Naive thymus-derived CD4-positive, alpha-beta T cell (primary cell): ENCODE measurements around the gene TBX4. TPM values are rescaled to one million over a fixed set of nuclear protein-coding genes. Genes with fewer than 3 reads are reported as not detected.
"Not testable (repeated sequence)": the region's sequence is repeated elsewhere in the genome, so short reads cannot be mapped to it uniquely, and the experiment has no call there.

Source experiments
- ATAC-seq: fragments of 150-1000 bp; cut with Tn5 transposase; 2 replicates; pipeline ENCODE4 v1.10.0; 2021; ENCODE audit warnings: mild to moderate bottlenecking, moderate library complexity
- CTCF ChIA-PET: fragments of 350-600 bp; sonication (Branson Sonifier 250); formaldehyde crosslinking; loops from one replicate; lab custom pipeline; 2021; ENCODE audit warnings: antibody characterized with exemption; lab: Charles Lee
- POLR2A ChIA-PET: fragments of 350-600 bp; sonication (Branson Sonifier 250); formaldehyde crosslinking; loops from one replicate; lab custom pipeline; 2021; ENCODE audit warnings: antibody characterized with exemption, inconsistent platforms; lab: Charles Lee
- DNase-seq, 9 donors: peaks; one replicate each; pipeline versions ENCODE4 v3.0.0 to v3.0.0-alpha.2; 2020 to 2022; ENCODE audit warnings: mixed read lengths in 1 of 9
- H3K27ac ChIP-seq: one replicate; pipeline ENCODE4 v1.7.0; 2013; ENCODE audit warnings: mild to moderate bottlenecking, low read depth, low read length, moderate library complexity
- H3K27me3 ChIP-seq, 2 donors: one replicate each; pipeline ENCODE4 v1.7.0; 2013; ENCODE audit warnings: low read length in 2 of 2, mild to moderate bottlenecking in 2 of 2, moderate library complexity in 2 of 2; ENCODE audit not compliant: control insufficient read depth in 2 of 2, insufficient read depth in 2 of 2
- H3K36me3 ChIP-seq, 3 experiments: 1 replicate in 2 of 3; 2 replicates in 1 of 3; pipeline ENCODE4 v1.7.0; 2013; ENCODE audit warnings: low read length in 3 of 3, mild to moderate bottlenecking in 3 of 3, moderate library complexity in 1 of 3; ENCODE audit not compliant: insufficient read depth in 3 of 3, control insufficient read depth in 2 of 3
- H3K4me1 ChIP-seq, 2 donors: one replicate each; pipeline ENCODE4 v1.7.0; 2013; ENCODE audit warnings: low read length in 2 of 2, mild to moderate bottlenecking in 2 of 2, moderate library complexity in 1 of 2; ENCODE audit not compliant: control insufficient read depth in 2 of 2, insufficient read depth in 2 of 2
- H3K4me3 ChIP-seq: 2 replicates; pipeline ENCODE4 v1.7.0; 2013; ENCODE audit warnings: mild to moderate bottlenecking, low read length
- H3K9me3 ChIP-seq, 3 experiments: 1 replicate in 2 of 3; 2 replicates in 1 of 3; pipeline ENCODE4 v1.7.0; 2013; ENCODE audit warnings: low read length in 3 of 3; ENCODE audit not compliant: control insufficient read depth in 2 of 3
- H3K27ac Mint-ChIP-seq, 9 donors: one replicate each; pipeline ENCODE4 v1.8.0; 2020 to 2022; ENCODE audit warnings: mixed read lengths in 9 of 9, mild to moderate bottlenecking in 8 of 9, moderate library complexity in 5 of 9, inconsistent platforms in 2 of 9
- H3K27me3 Mint-ChIP-seq, 5 donors: one replicate each; pipeline ENCODE4 v1.8.0; 2021 to 2022; ENCODE audit warnings: mixed read lengths in 5 of 5, mild to moderate bottlenecking in 1 of 5
- H3K36me3 Mint-ChIP-seq, 5 donors: one replicate each; pipeline ENCODE4 v1.8.0; 2020 to 2022; ENCODE audit warnings: mixed read lengths in 5 of 5, mild to moderate bottlenecking in 3 of 5, inconsistent platforms in 1 of 5
- H3K4me1 Mint-ChIP-seq, 7 donors: one replicate each; pipeline ENCODE4 v1.8.0; 2020 to 2022; ENCODE audit warnings: mixed read lengths in 7 of 7, mild to moderate bottlenecking in 3 of 7, inconsistent platforms in 1 of 7
- H3K4me3 Mint-ChIP-seq, 10 donors: one replicate each; pipeline ENCODE4 v1.8.0; 2020 to 2022; ENCODE audit warnings: mild to moderate bottlenecking in 10 of 10, mixed read lengths in 10 of 10, moderate library complexity in 6 of 10, inconsistent platforms in 2 of 10
- H3K9me3 Mint-ChIP-seq, 11 donors: one replicate each; pipeline ENCODE4 v1.8.0; 2020 to 2022; ENCODE audit warnings: mixed read lengths in 11 of 11, mild to moderate bottlenecking in 4 of 11, inconsistent platforms in 1 of 11, moderate library complexity in 1 of 11
- intact Hi-C, 2 donors: fragments of 100-400 bp; cut with micrococcal nuclease; formaldehyde crosslinking; loops; one replicate each; pipeline ENCODE4 v1.15.1; 2023
- polyA plus RNA-seq, 2 donors: library from polyadenylated mRNA; unstranded; fragments of 300-500 nt; fragmentation: Illumina TruSeq; gene quantifications; one replicate each; pipeline ENCODE4 v1.2.3, GENCODE V29; 2021
- total RNA-seq, 6 experiments: library from RNA in 5 of 6; stranded (reverse) in 5 of 6; gene quantifications; 1 replicate in 5 of 6; 2 replicates in 1 of 6; pipeline ENCODE4 v1.2.3 and lab custom pipeline; 2021 to 2026

The TBX4 gene
- total and polyA plus RNA-seq, 7 experiments from 2014 or later, result not detected

GRCh38 chr17:61504697-61505096, 52.5 kb downstream of the TBX4 start:
- Histone ChIP-seq H3K4me1 (no peaks in the 10 kb centered on the region), H3K4me3 (no peak overlapping the region), H3K36me3 (no peaks in the 10 kb centered on the region), H3K27ac (no peak overlapping the region), H3K9me3 (no peaks in the 10 kb centered on the region), H3K27me3 (peaks cover 0 to 2% of the 10 kb centered on the region in 2 donors)
- H3K4me3 Mint-ChIP-seq, result no peak overlapping the region
- H3K36me3 Mint-ChIP-seq, result no peaks in the 10 kb centered on the region
- ATAC-seq (no peak), DNase-seq (no peak)
- H3K4me1 Mint-ChIP-seq, result peaks cover 0 to 4% (median 0%) of the 10 kb centered on the region in 7 donors
- intact Hi-C loops, result no loop called here
- ChIA-PET CTCF (no interaction called here), POLR2A (no interaction called here)
- H3K27me3 Mint-ChIP-seq, result peaks cover 20 to 47% (median 30%) of the 10 kb centered on the region in 5 donors
- H3K27ac Mint-ChIP-seq, result no peak overlapping the region
- H3K9me3 Mint-ChIP-seq, result peaks cover 0 to 2% (median 0%) of the 10 kb centered on the region in 11 donors

GRCh38 chr17:61505846-61506627, 53.8 kb downstream of the TBX4 start:
- Mint-ChIP-seq H3K27ac (no peak overlapping the region), H3K4me3 (no peak overlapping the region), H3K27me3 (peaks cover 22 to 43% (median 31%) of the 10 kb centered on the region in 5 donors), H3K4me1 (peaks cover 0 to 4% (median 0%) of the 10 kb centered on the region in 7 donors), H3K9me3 (peaks cover 0 to 2% (median 0%) of the 10 kb centered on the region in 11 donors), H3K36me3 (no peaks in the 10 kb centered on the region)
- Histone ChIP-seq H3K36me3 (no peaks in the 10 kb centered on the region), H3K4me1 (no peaks in the 10 kb centered on the region), H3K9me3 (no peaks in the 10 kb centered on the region), H3K27ac (no peak overlapping the region), H3K27me3 (peaks cover 0 to 2% of the 10 kb centered on the region in 2 donors), H3K4me3 (no peak overlapping the region)
- ChIA-PET POLR2A (no interaction called here), CTCF (no interaction called here)
- intact Hi-C loops, result no loop called here
- DNase-seq (no peak), ATAC-seq (no peak)

GRCh38 chr17:61507383-61508066, 55.3 kb downstream of the TBX4 start:
- Histone ChIP-seq H3K27ac (no peak overlapping the region), H3K36me3 (no peaks in the 10 kb centered on the region), H3K4me3 (no peak overlapping the region), H3K27me3 (peaks cover 0 to 2% of the 10 kb centered on the region in 2 donors), H3K9me3 (no peaks in the 10 kb centered on the region), H3K4me1 (no peaks in the 10 kb centered on the region)
- CTCF ChIA-PET, result no interaction called here
- no peak overlapping the region for H3K4me3 Mint-ChIP-seq
- DNase-seq, result no peak
- H3K36me3 Mint-ChIP-seq, result no peaks in the 10 kb centered on the region
- H3K27me3 Mint-ChIP-seq, result peaks cover 24 to 42% (median 27%) of the 10 kb centered on the region in 5 donors
- POLR2A ChIA-PET, result no interaction called here
- peaks cover 0 to 4% (median 0%) of the 10 kb centered on the region in 7 donors for H3K4me1 Mint-ChIP-seq
- no peak for ATAC-seq
- no peak overlapping the region for H3K27ac Mint-ChIP-seq
- intact Hi-C loops, result no loop called here
- peaks cover 0 to 2% (median 0%) of the 10 kb centered on the region in 11 donors for H3K9me3 Mint-ChIP-seq

GRCh38 chr17:61508912-61509311, 56.7 kb downstream of the TBX4 start:
- peaks cover 0 to 4% (median 0%) of the 10 kb centered on the region in 7 donors for H3K4me1 Mint-ChIP-seq
- no peak overlapping the region for H3K27ac ChIP-seq
- DNase-seq (no peak), ATAC-seq (no peak)
- peaks cover 24 to 48% (median 29%) of the 10 kb centered on the region in 5 donors for H3K27me3 Mint-ChIP-seq
- H3K36me3 ChIP-seq, result no peaks in the 10 kb centered on the region
- intact Hi-C loops, result no loop called here
- peaks cover 0 to 2% (median 0%) of the 10 kb centered on the region in 11 donors for H3K9me3 Mint-ChIP-seq
- no peak overlapping the region for H3K4me3 ChIP-seq
- POLR2A ChIA-PET, result no interaction called here
- H3K27me3 ChIP-seq, result peaks cover 0 to 2% of the 10 kb centered on the region in 2 donors
- H3K36me3 Mint-ChIP-seq, result no peaks in the 10 kb centered on the region
- no peaks in the 10 kb centered on the region for H3K9me3 ChIP-seq
- no peak overlapping the region for H3K27ac Mint-ChIP-seq
- H3K4me3 Mint-ChIP-seq, result no peak overlapping the region
- no peaks in the 10 kb centered on the region for H3K4me1 ChIP-seq
- CTCF ChIA-PET, result no interaction called here

- H3K4me1 ChIP-seq, ATAC-seq, H3K4me1 Mint-ChIP-seq, H3K4me3 Mint-ChIP-seq, H3K4me3 ChIP-seq, H3K27me3 ChIP-seq, H3K36me3 ChIP-seq, intact Hi-C loops, H3K27ac Mint-ChIP-seq, CTCF ChIA-PET, H3K9me3 Mint-ChIP-seq, H3K36me3 Mint-ChIP-seq, H3K27ac ChIP-seq, DNase-seq, H3K9me3 ChIP-seq, POLR2A ChIA-PET: not testable (repeated sequence)
- peaks cover 23 to 46% (median 32%) of the 10 kb centered on the region in 5 donors for H3K27me3 Mint-ChIP-seq
These were observed 57.2 kb downstream of the TBX4 start for GRCh38 chr17:61509454-61509853.

GRCh38 chr17:61510237-61510636, 58.0 kb downstream of the TBX4 start:
- Mint-ChIP-seq H3K9me3 (peaks cover 0 to 2% (median 0%) of the 10 kb centered on the region in 11 donors), H3K4me3 (no peak overlapping the region), H3K27ac (no peak overlapping the region), H3K4me1 (peaks cover 0 to 2% (median 0%) of the 10 kb centered on the region in 7 donors), H3K27me3 (peaks cover 16 to 41% (median 28%) of the 10 kb centered on the region in 5 donors), H3K36me3 (no peaks in the 10 kb centered on the region)
- Histone ChIP-seq H3K36me3 (no peaks in the 10 kb centered on the region), H3K27me3 (peaks cover 0 to 2% of the 10 kb centered on the region in 2 donors), H3K27ac (no peak overlapping the region), H3K4me3 (no peak overlapping the region), H3K9me3 (no peaks in the 10 kb centered on the region), H3K4me1 (no peaks in the 10 kb centered on the region)
- intact Hi-C loops, result no loop called here
- ChIA-PET POLR2A (no interaction called here), CTCF (no interaction called here)
- no peak for DNase-seq
- ATAC-seq, result no peak
